Measurements from ENCODE around the gene KSR1.

Gene KSR1

GRCh38 chr17:27457360-27457715 lies 1.1 kb downstream of the KSR1 start:
- no peak overlapping the region for H3K27ac ChIP-seq
- H3K4me2 ChIP-seq, result peak overlapping the region; percentile 68
- H4K20me1 ChIP-seq (ENCODE audit: insufficient read depth), result no peaks in the 10 kb centered on the region
- H3K4me3 ChIP-seq (IDR thresholded peaks at IDR 0.05; ENCODE audit: insufficient read depth, low read depth, low read length), result no peak overlapping the region
- peak overlapping the region; percentile 87 for H2AFZ ChIP-seq (ENCODE audit: low read depth)
- H3K36me3 ChIP-seq (ENCODE audit: insufficient read depth), result no peaks in the 10 kb centered on the region
- H3K4me1 ChIP-seq (ENCODE audit: low read depth, poor library complexity, severe bottlenecking), result peaks cover 8% of the 10 kb centered on the region
- no peaks in the 10 kb centered on the region for H3K79me2 ChIP-seq (ENCODE audit: insufficient read depth, low read depth)
- H3K9ac ChIP-seq, result no peak overlapping the region; the same call in 1 of the 2 replicates
- H3K27me3 ChIP-seq (ENCODE audit: insufficient read depth, low read depth), result peaks cover 12% of the 10 kb centered on the region; the same call in 1 of the 2 replicates
- no peak for TF ChIP-seq CTCF (conservative IDR thresholded peaks at IDR 0.05; ENCODE audit: low read depth, low read length)

- Histone ChIP-seq H2AFZ (ENCODE audit: low read depth) (no peak overlapping the region), H3K4me1 (ENCODE audit: low read depth, poor library complexity, severe bottlenecking) (peaks cover 8% of the 10 kb centered on the region), H3K9ac (no peak overlapping the region), H4K20me1 (ENCODE audit: insufficient read depth) (no peaks in the 10 kb centered on the region), H3K4me2 (no peak overlapping the region; the same call in 1 of the 2 replicates), H3K4me3 (IDR thresholded peaks at IDR 0.05; ENCODE audit: insufficient read depth, low read depth, low read length) (no peak overlapping the region), H3K27ac (no peak overlapping the region), H3K27me3 (ENCODE audit: insufficient read depth, low read depth) (peaks cover 12% of the 10 kb centered on the region; the same call in 1 of the 2 replicates), H3K79me2 (ENCODE audit: insufficient read depth, low read depth) (no peaks in the 10 kb centered on the region), H3K36me3 (ENCODE audit: insufficient read depth) (no peaks in the 10 kb centered on the region)
- no peak for TF ChIP-seq CTCF (conservative IDR thresholded peaks at IDR 0.05; ENCODE audit: low read depth, low read length)
Observed at GRCh38 chr17:27457731-27458523, 1.7 kb downstream of the KSR1 start.

- H3K27ac ChIP-seq, result no peak overlapping the region
- TF ChIP-seq CTCF (conservative IDR thresholded peaks at IDR 0.05; ENCODE audit: low read depth, low read length), result no peak
- H3K4me2 ChIP-seq, result no peak overlapping the region
- peaks cover 14% of the 10 kb centered on the region for H3K4me1 ChIP-seq (ENCODE audit: low read depth, poor library complexity, severe bottlenecking)
- no peak overlapping the region for H2AFZ ChIP-seq (ENCODE audit: low read depth)
- H3K36me3 ChIP-seq (ENCODE audit: insufficient read depth), result no peaks in the 10 kb centered on the region
- H4K20me1 ChIP-seq (ENCODE audit: insufficient read depth), result no peaks in the 10 kb centered on the region
- no peak overlapping the region for H3K9ac ChIP-seq
- H3K79me2 ChIP-seq (ENCODE audit: insufficient read depth, low read depth), result no peaks in the 10 kb centered on the region
- H3K27me3 ChIP-seq (ENCODE audit: insufficient read depth, low read depth), result peaks cover 12% of the 10 kb centered on the region; the same call in 1 of the 2 replicates
- H3K4me3 ChIP-seq (IDR thresholded peaks at IDR 0.05; ENCODE audit: insufficient read depth, low read depth, low read length), result no peak overlapping the region
Observed at GRCh38 chr17:27458524-27458908, 2.3 kb downstream of the KSR1 start.

GRCh38 chr17:27459433-27459832 lies 3.2 kb downstream of the KSR1 start:
- Histone ChIP-seq H3K36me3 (ENCODE audit: insufficient read depth) (no peaks in the 10 kb centered on the region), H2AFZ (ENCODE audit: low read depth) (no peak overlapping the region), H4K20me1 (ENCODE audit: insufficient read depth) (no peaks in the 10 kb centered on the region), H3K27ac (no peak overlapping the region), H3K79me2 (ENCODE audit: insufficient read depth, low read depth) (no peaks in the 10 kb centered on the region), H3K4me1 (ENCODE audit: low read depth, poor library complexity, severe bottlenecking) (peaks cover 18% of the 10 kb centered on the region), H3K9ac (no peak overlapping the region), H3K27me3 (ENCODE audit: insufficient read depth, low read depth) (peaks cover 12% of the 10 kb centered on the region; the same call in 1 of the 2 replicates), H3K4me3 (IDR thresholded peaks at IDR 0.05; ENCODE audit: insufficient read depth, low read depth, low read length) (no peak overlapping the region), H3K4me2 (no peak overlapping the region)
- TF ChIP-seq CTCF (conservative IDR thresholded peaks at IDR 0.05; ENCODE audit: low read depth, low read length), result no peak
